Tibial nerve (tissue), 3 donors: ENCODE measurements around the gene TMPRSS6.

Experiments used
- POLR2A ChIP-seq, 2 donors: fragments of 450-650 bp; IDR thresholded peaks; one replicate each; pipeline ENCODE4 v1.6.1; 2017; ENCODE audit warnings: antibody characterized with exemption in 2 of 2, mild to moderate bottlenecking in 2 of 2, moderate library complexity in 2 of 2
- TF ChIP-seq, protein P1 (sequence below), 5 experiments: fragments of 200-600 bp in 3 of 5; fragments of 450-650 bp in 2 of 5; sonication (generic) in 3 of 5; IDR thresholded peaks; one replicate each; pipeline ENCODE4 v1.5.1; 2016 to 2019; ENCODE audit warnings: antibody characterized with exemption in 5 of 5, mild to moderate bottlenecking in 3 of 5, moderate library complexity in 2 of 5

DNA sequence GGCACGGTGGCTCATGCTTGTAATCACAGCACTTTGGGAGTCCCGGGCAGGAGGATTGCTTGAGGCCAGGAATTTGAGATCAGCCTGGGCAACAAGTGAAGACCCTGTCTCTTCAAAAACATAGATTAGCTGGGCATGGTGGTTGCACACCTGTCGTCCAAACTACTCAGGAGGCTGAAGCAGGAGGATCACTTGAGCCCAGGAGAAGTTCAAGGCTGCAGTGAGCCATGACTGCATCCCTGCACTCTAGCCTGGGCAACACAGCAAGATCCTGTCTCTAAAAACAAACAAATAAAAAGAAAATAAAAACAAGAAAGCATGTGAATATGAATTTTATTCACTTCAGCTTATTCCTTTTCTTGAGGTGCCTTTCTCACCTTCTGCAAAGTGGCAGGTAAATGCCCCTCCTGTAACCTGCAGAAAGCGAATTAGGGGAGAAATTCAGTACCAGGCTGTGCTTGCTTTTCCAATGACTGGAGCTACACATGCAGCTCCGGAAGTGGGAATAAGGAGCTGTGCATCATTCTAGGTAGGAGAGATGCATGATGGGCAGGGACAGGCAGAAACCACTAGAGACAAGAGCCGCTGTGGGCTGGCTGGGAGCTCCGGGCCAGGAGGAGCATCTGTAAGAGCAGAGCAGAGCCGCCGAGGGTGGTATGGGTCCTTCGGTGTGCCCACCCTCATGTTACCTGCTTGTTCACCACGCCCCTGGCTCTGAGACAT lies 72.7 kb downstream of the TMPRSS6 start:
- TF ChIP-seq, protein P1, sequence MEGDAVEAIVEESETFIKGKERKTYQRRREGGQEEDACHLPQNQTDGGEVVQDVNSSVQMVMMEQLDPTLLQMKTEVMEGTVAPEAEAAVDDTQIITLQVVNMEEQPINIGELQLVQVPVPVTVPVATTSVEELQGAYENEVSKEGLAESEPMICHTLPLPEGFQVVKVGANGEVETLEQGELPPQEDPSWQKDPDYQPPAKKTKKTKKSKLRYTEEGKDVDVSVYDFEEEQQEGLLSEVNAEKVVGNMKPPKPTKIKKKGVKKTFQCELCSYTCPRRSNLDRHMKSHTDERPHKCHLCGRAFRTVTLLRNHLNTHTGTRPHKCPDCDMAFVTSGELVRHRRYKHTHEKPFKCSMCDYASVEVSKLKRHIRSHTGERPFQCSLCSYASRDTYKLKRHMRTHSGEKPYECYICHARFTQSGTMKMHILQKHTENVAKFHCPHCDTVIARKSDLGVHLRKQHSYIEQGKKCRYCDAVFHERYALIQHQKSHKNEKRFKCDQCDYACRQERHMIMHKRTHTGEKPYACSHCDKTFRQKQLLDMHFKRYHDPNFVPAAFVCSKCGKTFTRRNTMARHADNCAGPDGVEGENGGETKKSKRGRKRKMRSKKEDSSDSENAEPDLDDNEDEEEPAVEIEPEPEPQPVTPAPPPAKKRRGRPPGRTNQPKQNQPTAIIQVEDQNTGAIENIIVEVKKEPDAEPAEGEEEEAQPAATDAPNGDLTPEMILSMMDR (IDR thresholded peaks at IDR 0.05): no peak
- TF ChIP-seq POLR2A (IDR thresholded peaks at IDR 0.05): no peak
